H1 (cell line): ENCODE measurements around the gene OSMR. TPM values are rescaled to one million over a fixed set of nuclear protein-coding genes. Genes with fewer than 3 reads are reported as not detected.

ENCODE experiments used
- CTCF ChIA-PET: fragments of 300-600 bp; sonication (Branson Sonifier 250); formaldehyde crosslinking; loops from one replicate; lab custom pipeline; 2021; ENCODE audit not compliant: partially characterized antibody; lab: Charles Lee
- POLR2A ChIA-PET: fragments of 300-600 bp; sonication (Branson Sonifier 250); formaldehyde crosslinking; loops from one replicate; lab custom pipeline; 2021; ENCODE audit warnings: inconsistent platforms; ENCODE audit not compliant: partially characterized antibody; lab: Charles Lee
- DNase-seq, 2 experiments: peaks; one replicate each; pipeline versions ENCODE4 v3.0.0 to v3.0.0-alpha.2; 2010 to 2022; ENCODE audit warnings: low spot score in 2 of 2, low read depth in 1 of 2, mixed read lengths in 1 of 2
- FAIRE-seq: peaks from 2 replicates; lab custom pipeline; 2011; peaks lifted over from hg19 to GRCh38; lab: Jason Lieb, UNC
- H2AFZ ChIP-seq: 2 replicates; pipeline ENCODE4 v1.8.1; 2012; ENCODE audit warnings: low read length, inconsistent platforms
- H2AK5ac ChIP-seq: 2 replicates; pipeline ENCODE4 v1.6.1; 2013; ENCODE audit warnings: low read depth, low read length
- H2BK120ac ChIP-seq: replicated peaks from 2 replicates; pipeline ENCODE3; 2013; ENCODE audit warnings: low read depth, low read length, inconsistent platforms
- H2BK12ac ChIP-seq: 2 replicates; pipeline ENCODE4 v1.6.1; 2013; ENCODE audit warnings: low read depth, low read length
- H2BK15ac ChIP-seq: 2 replicates; pipeline ENCODE4 v1.6.1; 2013; ENCODE audit warnings: low read length
- H2BK20ac ChIP-seq: 2 replicates; pipeline ENCODE4 v1.6.1; 2013; ENCODE audit warnings: low read length
- H2BK5ac ChIP-seq: 2 replicates; pipeline ENCODE4 v1.6.1; 2013; ENCODE audit warnings: low read depth, low read length
- H3K14ac ChIP-seq: 2 replicates; pipeline ENCODE4 v1.6.1; 2013; ENCODE audit warnings: inconsistent platforms; ENCODE audit not compliant: insufficient read length
- H3K18ac ChIP-seq: 2 replicates; pipeline ENCODE4 v1.6.1; 2013; ENCODE audit warnings: low read length; ENCODE audit errors: extremely low read depth
- H3K23ac ChIP-seq: 2 replicates; pipeline ENCODE4 v1.6.1; 2013; ENCODE audit warnings: inconsistent platforms; ENCODE audit not compliant: insufficient read length
- H3K23me2 ChIP-seq: 2 replicates; pipeline ENCODE4 v1.6.1; 2013; ENCODE audit warnings: low read depth, low read length
- H3K27ac ChIP-seq: 2 replicates; pipeline ENCODE4 v1.6.1; 2011; ENCODE audit warnings: low read depth, low read length, inconsistent platforms
- H3K27me3 ChIP-seq, 4 experiments: replicated peaks in 1 of 4; 1 replicate in 1 of 4; 2 replicates in 3 of 4; pipeline versions ENCODE4 v1.6.1 to v1.8.1; 2011 to 2013; ENCODE audit warnings: low read length in 3 of 4, mild to moderate bottlenecking in 3 of 4, inconsistent platforms in 2 of 4, mixed read lengths in 2 of 4, moderate library complexity in 1 of 4; ENCODE audit not compliant: control insufficient read depth in 3 of 4, insufficient read depth in 3 of 4; ENCODE audit errors: extremely low read depth in 1 of 4
- H3K36me3 ChIP-seq, 4 experiments: 2 replicates each; pipeline versions ENCODE4 v1.6.1 to v1.8.1; 2011 to 2013; ENCODE audit warnings: mild to moderate bottlenecking in 4 of 4, low read length in 3 of 4, moderate library complexity in 2 of 4, control low read depth in 1 of 4, inconsistent platforms in 1 of 4; ENCODE audit not compliant: insufficient read depth in 4 of 4, control insufficient read depth in 2 of 4
- H3K4ac ChIP-seq: replicated peaks from 2 replicates; pipeline ENCODE3; 2013; ENCODE audit warnings: low read length, low read depth, mixed read lengths, inconsistent platforms; ENCODE audit not compliant: insufficient read length
- H3K4me1 ChIP-seq, 4 experiments: replicated peaks in 1 of 4; 1 replicate in 1 of 4; 2 replicates in 3 of 4; pipeline versions ENCODE4 v1.6.1 to v1.8.1; 2011 to 2013; ENCODE audit warnings: low read length in 3 of 4, inconsistent platforms in 2 of 4, mixed read lengths in 1 of 4; ENCODE audit not compliant: insufficient read depth in 4 of 4, control insufficient read depth in 3 of 4
- H3K4me2 ChIP-seq, 2 experiments: 2 replicates each; pipeline versions ENCODE4 v1.6.1 to v1.8.1; 2011 to 2013; ENCODE audit warnings: low read depth in 2 of 2, low read length in 2 of 2, control low read depth in 1 of 2, inconsistent platforms in 1 of 2, mild to moderate bottlenecking in 1 of 2; ENCODE audit not compliant: insufficient read depth in 1 of 2
- H3K4me3 ChIP-seq, 4 experiments: fragments of 200-600, 300-600 bp in 1 of 4; sonication (generic), shearing (Covaris generic), sonication (Bioruptor Twin) in 1 of 4; 2 replicates each; pipeline versions ENCODE4 v1.5.1 to v1.8.1; 2011 to 2016; ENCODE audit warnings: low read length in 4 of 4, low read depth in 3 of 4, control low read depth in 2 of 4, inconsistent platforms in 2 of 4, mild to moderate bottlenecking in 2 of 4, mixed read lengths in 1 of 4, moderate library complexity in 1 of 4; ENCODE audit not compliant: insufficient read depth in 2 of 4; ENCODE audit errors: extremely low read depth in 1 of 4
- H3K56ac ChIP-seq: replicated peaks from 2 replicates; pipeline ENCODE3; 2013; ENCODE audit warnings: low read depth, mild to moderate bottlenecking, mixed read lengths, low read length, inconsistent platforms; ENCODE audit not compliant: insufficient read length
- H3K79me1 ChIP-seq: 2 replicates; pipeline ENCODE4 v1.6.1; 2013; ENCODE audit warnings: low read depth, low read length, control low read depth
- H3K79me2 ChIP-seq, 2 experiments: 2 replicates each; pipeline versions ENCODE4 v1.6.1 to v1.8.1; 2012 to 2013; ENCODE audit warnings: low read length in 2 of 2, mild to moderate bottlenecking in 2 of 2, inconsistent platforms in 1 of 2; ENCODE audit not compliant: insufficient read depth in 2 of 2, control insufficient read depth in 1 of 2
- H3K9ac ChIP-seq, 4 experiments: replicated peaks in 1 of 4; 1 replicate in 1 of 4; 2 replicates in 3 of 4; pipeline versions ENCODE4 v1.6.1 to v1.8.1; 2011 to 2013; ENCODE audit warnings: low read depth in 3 of 4, low read length in 3 of 4, control low read depth in 2 of 4, mild to moderate bottlenecking in 2 of 4, moderate library complexity in 2 of 4, inconsistent platforms in 1 of 4; ENCODE audit errors: extremely low read depth in 1 of 4
- H3K9me3 ChIP-seq, 2 experiments: 2 replicates each; pipeline versions ENCODE4 v1.6.1 to v1.8.1; 2012 to 2013; ENCODE audit warnings: mild to moderate bottlenecking in 2 of 2, moderate library complexity in 2 of 2, control low read depth in 1 of 2, inconsistent platforms in 1 of 2, low read depth in 1 of 2, low read length in 1 of 2, mixed read lengths in 1 of 2; ENCODE audit not compliant: insufficient read depth in 2 of 2
- H4K20me1 ChIP-seq, 2 experiments: replicated peaks in 1 of 2; 2 replicates each; pipeline versions ENCODE3 to v1.8.1; 2011 to 2013; ENCODE audit warnings: inconsistent platforms in 2 of 2, low read length in 2 of 2, mild to moderate bottlenecking in 1 of 2; ENCODE audit not compliant: insufficient read depth in 2 of 2, control insufficient read depth in 1 of 2
- H4K5ac ChIP-seq: 2 replicates; pipeline ENCODE4 v1.6.1; 2013; ENCODE audit warnings: low read length, low read depth, mixed read lengths, inconsistent platforms; ENCODE audit not compliant: insufficient read length
- H4K8ac ChIP-seq: 2 replicates; pipeline ENCODE4 v1.8.0; 2013; ENCODE audit warnings: mild to moderate bottlenecking, moderate library complexity, low read length, inconsistent platforms; ENCODE audit not compliant: insufficient read depth; ENCODE audit errors: extremely low read depth
- H4K91ac ChIP-seq: replicated peaks from 2 replicates; pipeline ENCODE3; 2013; ENCODE audit warnings: low read length, mixed read lengths, inconsistent platforms; ENCODE audit not compliant: insufficient read length
- ATF2 ChIP-seq: IDR thresholded peaks from 2 replicates; pipeline ENCODE4 v1.6.1; 2012; ENCODE audit warnings: low read length, inconsistent platforms
- CBX5 ChIP-seq: fragments of 300-800, 300-1000 bp; sonication (generic); IDR thresholded peaks from 2 replicates; pipeline ENCODE4 v1.7.1; 2016; ENCODE audit warnings: antibody characterized with exemption, low read length, low read depth
- CTBP2 ChIP-seq: IDR thresholded peaks from 2 replicates; pipeline ENCODE4 v1.7.0; 2011; ENCODE audit warnings: borderline replicate concordance, mild to moderate bottlenecking, moderate library complexity, mixed read lengths, low read length; ENCODE audit not compliant: insufficient read depth, insufficient read length
- HDAC2 ChIP-seq, 2 experiments: fragments of 300-600 bp in 1 of 2; sonication (generic) in 1 of 2; IDR thresholded peaks; 2 replicates each; pipeline ENCODE4 v1.6.1; 2011 to 2012; ENCODE audit warnings: low read depth in 2 of 2, low read length in 2 of 2, mild to moderate bottlenecking in 2 of 2, moderate library complexity in 2 of 2, borderline replicate concordance in 1 of 2, inconsistent platforms in 1 of 2
- JUN ChIP-seq: IDR thresholded peaks from 2 replicates; pipeline ENCODE4 v1.6.1; 2011; ENCODE audit warnings: low read depth, mild to moderate bottlenecking, improper control_type of control experiment, low read length
- RFX5 ChIP-seq: IDR thresholded peaks from 2 replicates; pipeline ENCODE4 v1.6.1; 2011; ENCODE audit warnings: low read depth, low read length, improper control_type of control experiment, borderline replicate concordance
- RXRA ChIP-seq: IDR thresholded peaks from 2 replicates; pipeline ENCODE4 v1.6.1; 2011; ENCODE audit warnings: low read depth, mild to moderate bottlenecking, low read length, moderate library complexity; ENCODE audit not compliant: insufficient read depth
- TEAD4 ChIP-seq: IDR thresholded peaks from 2 replicates; pipeline ENCODE4 v1.6.1; 2012; ENCODE audit warnings: low read depth, low read length, inconsistent platforms, mixed read lengths
- YY1 ChIP-seq: IDR thresholded peaks from 2 replicates; pipeline ENCODE4 v1.6.1; 2011; ENCODE audit warnings: low read depth, mild to moderate bottlenecking, low read length
- WGBS, 2 experiments: shearing (Covaris generic) in 1 of 2; methylation state at CpG; one replicate each; pipeline versions ENCODE4 v1.1.6 to v1.1.7; 2013 to 2015; ENCODE audit warnings: low lambda C conversion rate in 2 of 2, mixed read lengths in 2 of 2, inconsistent platforms in 1 of 2, low coverage in 1 of 2, missing lambda C conversion rate in 1 of 2; ENCODE audit not compliant: insufficient replicate concordance in 2 of 2, insufficient coverage in 1 of 2, insufficient read length in 1 of 2; ENCODE audit errors: extremely low coverage in 1 of 2, missing lambda C conversion rate in 1 of 2; 5-methylcytosine and 5-hydroxymethylcytosine counted together
- polyA plus RNA-seq, 7 experiments: library from polyadenylated mRNA; depleted of rRNA in 3 of 7; stranded (reverse) in 5 of 7; unstranded in 2 of 7; fragments of >200 nt in 5 of 7; fragments of 200-250 nt in 2 of 7; gene quantifications; 1 replicate in 5 of 7; 2 replicates in 1 of 7; 4 replicates in 1 of 7; pipeline versions ENCODE4 v1.2.1 to v1.2.3, GENCODE V29; 2011 to 2013; ENCODE audit warnings: missing spikeins in 2 of 7, mixed read lengths in 2 of 7
- total RNA-seq: library from RNA; stranded (reverse); fragmentation: NEBNext Ultra II Directional; extraction: Animal tissue kit (Norgen Biotek cat#: 25700); gene quantifications from 2 replicates; pipeline ENCODE4 v1.2.1, GENCODE V29; 2021

Gene OSMR
- total and polyA plus RNA-seq, 2 of the 8 experiments (the other 6 are each of a cell fraction or from before 2014, with no cell fraction given): 2.3 to 2.6 TPM

DNA sequence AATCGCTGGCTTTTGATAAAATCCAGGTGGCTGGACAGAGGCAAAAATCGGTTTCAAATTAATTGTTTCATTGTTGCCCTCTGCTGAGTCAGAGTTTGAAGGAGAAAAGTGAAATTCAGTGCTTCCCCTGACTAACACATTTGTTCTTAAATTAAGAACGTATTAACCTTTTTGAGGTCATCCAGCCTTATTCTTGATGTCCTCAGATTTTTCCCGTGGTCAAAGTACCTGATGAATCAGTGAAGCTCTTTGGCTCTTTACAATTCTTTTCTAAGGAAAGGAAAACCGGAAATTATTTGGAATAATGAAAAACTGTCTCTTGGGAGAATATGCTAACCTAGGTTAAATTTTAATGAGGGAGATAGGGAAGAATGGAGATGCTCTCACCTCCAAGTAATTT lies 21.6 kb downstream of the OSMR start:
- Histone ChIP-seq H3K23ac (no peak overlapping the region), H3K79me1 (no peaks in the 10 kb centered on the region), H2BK120ac (no peak overlapping the region), H3K4me1 (peaks cover 0 to 5% (median 3%) of the 10 kb centered on the region in 4 experiments; a peak in 2 of 7 replicates), H2BK20ac (no peak overlapping the region), H4K8ac (no peak overlapping the region), H3K27ac (no peak overlapping the region), H4K5ac (no peak overlapping the region), H2AFZ (no peak overlapping the region), H3K9ac (no peak overlapping the region), H4K91ac (no peak overlapping the region), H3K23me2 (no peaks in the 10 kb centered on the region), H2AK5ac (no peak overlapping the region), H2BK12ac (no peak overlapping the region), H3K27me3 (no peaks in the 10 kb centered on the region), H2BK15ac (no peak overlapping the region), H3K79me2 (no peaks in the 10 kb centered on the region), H3K4me2 (no peak overlapping the region), H4K20me1 (no peaks in the 10 kb centered on the region), H3K36me3 (no peaks in the 10 kb centered on the region), H3K4me3 (no peak overlapping the region), H3K56ac (no peak overlapping the region), H3K14ac (no peak overlapping the region), H3K18ac (no peak overlapping the region), H3K4ac (no peak overlapping the region), H2BK5ac (no peak overlapping the region), H3K9me3 (peaks cover 0 to 6% of the 10 kb centered on the region in 2 experiments; a peak in 1 of 4 replicates)
- 79% methylated on average over 5 of the region's 5 CpGs; no CpG with 5 or more reads in 1 of the 2 experiments for WGBS, 2 experiments
- POLR2A ChIA-PET: interaction anchor here (0.9 kb wide), 1 partner anchor 11 kb away, joined by 3 read pairs; no protein-coding TSS in a partner anchor
- CTCF ChIA-PET: no interaction called here
- no peak for FAIRE-seq
- DNase-seq: no peak
- TF ChIP-seq ATF2 (no peak), TEAD4 (no peak), RXRA (no peak), HDAC2 (IDR thresholded peaks at IDR 0.05; ENCODE audit: borderline replicate concordance in 1 of 2, low read depth in 2 of 2, low read length in 2 of 2) (no peak), RFX5 (no peak), CTBP2 (no peak), YY1 (no peak), CBX5 (no peak), JUN (no peak)
